IMR-90 (cell line): Measurements from ENCODE around the gene CATSPER3. TPM values are rescaled to one million over a fixed set of nuclear protein-coding genes. Genes with fewer than 3 reads are reported as not detected.
A peak's percentile ranks its signal among the peaks of the same experiment; 100 is the strongest.

ENCODE experiments used
- ATAC-seq: fragments of 200-7000 bp; cut with Tn5 transposase; 2 replicates; pipeline ENCODE4 v1.9.1; 2020; ENCODE audit warnings: low read depth, mild to moderate bottlenecking, moderate library complexity
- BruUV-seq: library from RNA; stranded (reverse); fragments of 400-500 nt; replicated peaks from 2 replicates; lab custom pipeline; 2021; lab: Mats Ljungman, UMichigan
- CTCF ChIA-PET: fragments of 300-600 bp; formaldehyde crosslinking; extraction: SDS; loops from one replicate; lab custom pipeline; 2021; ENCODE audit warnings: antibody characterized with exemption; lab: Yijun Ruan, JAX
- POLR2A ChIA-PET: fragments of 300-600 bp; sonication (Branson Sonifier 250); formaldehyde crosslinking; loops from one replicate; lab custom pipeline; 2022; ENCODE audit warnings: antibody characterized with exemption; ENCODE audit not compliant: unreplicated experiment; lab: Charles Lee
- DNase-seq: peaks from one replicate; pipeline ENCODE4 v3.0.0; 2013
- H2AFZ ChIP-seq: replicated peaks from 2 replicates; pipeline ENCODE3; 2013; ENCODE audit warnings: low read length, mild to moderate bottlenecking; ENCODE audit not compliant: poor library complexity
- H2AK5ac ChIP-seq: 2 replicates; pipeline ENCODE4 v1.6.1; 2013; ENCODE audit warnings: low read depth, low read length, inconsistent platforms
- H2AK9ac ChIP-seq: replicated peaks from 2 replicates; pipeline ENCODE3; 2013; ENCODE audit warnings: mild to moderate bottlenecking, low read depth, low read length, moderate library complexity; ENCODE audit not compliant: poor library complexity
- H2BK120ac ChIP-seq: 2 replicates; pipeline ENCODE4 v1.6.1; 2013; ENCODE audit warnings: low read depth, low read length, inconsistent platforms
- H2BK15ac ChIP-seq: 3 replicates; pipeline ENCODE4 v1.6.1; 2013; ENCODE audit warnings: low read depth, low read length, inconsistent platforms
- H2BK20ac ChIP-seq: 2 replicates; pipeline ENCODE4 v1.6.1; 2013; ENCODE audit warnings: low read depth, mild to moderate bottlenecking, inconsistent platforms, low read length, moderate library complexity
- H2BK5ac ChIP-seq: 2 replicates; pipeline ENCODE4 v1.6.1; 2013; ENCODE audit warnings: mild to moderate bottlenecking, low read depth, low read length, inconsistent platforms; ENCODE audit not compliant: poor library complexity, severe bottlenecking
- H3K14ac ChIP-seq: replicated peaks from 2 replicates; pipeline ENCODE4 v1.6.1; 2013; ENCODE audit warnings: low read depth, low read length, inconsistent platforms
- H3K18ac ChIP-seq: 2 replicates; pipeline ENCODE4 v1.6.1; 2013; ENCODE audit warnings: low read depth, low read length, control low read depth
- H3K23ac ChIP-seq: 2 replicates; pipeline ENCODE4 v1.6.1; 2013; ENCODE audit warnings: low read depth, low read length, inconsistent platforms
- H3K27ac ChIP-seq: 2 replicates; pipeline ENCODE4 v1.5.1; 2013; ENCODE audit warnings: mild to moderate bottlenecking, control low read depth, low read length; ENCODE audit not compliant: insufficient read depth
- H3K27me3 ChIP-seq: 2 replicates; pipeline ENCODE4 v1.6.1; 2013; ENCODE audit warnings: low read length; ENCODE audit not compliant: control insufficient read depth, insufficient read depth
- H3K36me3 ChIP-seq: 2 replicates; pipeline ENCODE4 v1.6.1; 2013; ENCODE audit warnings: low read length, mixed read lengths; ENCODE audit not compliant: control insufficient read depth, insufficient read depth
- H3K4ac ChIP-seq: 2 replicates; pipeline ENCODE4 v1.6.1; 2013; ENCODE audit warnings: low read depth, low read length, inconsistent platforms
- H3K4me1 ChIP-seq: 2 replicates; pipeline ENCODE4 v1.6.1; 2013; ENCODE audit warnings: low read length, mixed read lengths; ENCODE audit not compliant: control insufficient read depth, insufficient read depth
- H3K4me2 ChIP-seq: 2 replicates; pipeline ENCODE4 v1.6.1; 2013; ENCODE audit warnings: low read depth, mild to moderate bottlenecking, control low read depth, low read length, moderate library complexity
- H3K4me3 ChIP-seq: 2 replicates; pipeline ENCODE4 v1.5.1; 2013; ENCODE audit warnings: low read depth, mild to moderate bottlenecking, control low read depth, low read length, moderate library complexity; ENCODE audit not compliant: insufficient read depth
- H3K56ac ChIP-seq: 2 replicates; pipeline ENCODE4 v1.6.1; 2013; ENCODE audit warnings: low read length, inconsistent platforms; ENCODE audit not compliant: insufficient read depth; ENCODE audit errors: extremely low read depth
- H3K79me1 ChIP-seq, 2 experiments: 2 replicates each; pipeline ENCODE4 v1.6.1; 2013; ENCODE audit warnings: low read length in 2 of 2, inconsistent platforms in 1 of 2, low read depth in 1 of 2
- H3K9ac ChIP-seq: 2 replicates; pipeline ENCODE4 v1.6.1; 2013; ENCODE audit warnings: low read depth, low read length, control low read depth
- H3K9me1 ChIP-seq: 2 replicates; pipeline ENCODE4 v1.6.1; 2013; ENCODE audit warnings: low read length, inconsistent platforms; ENCODE audit not compliant: insufficient read depth
- H3K9me3 ChIP-seq: 2 replicates; pipeline ENCODE4 v1.6.1; 2013; ENCODE audit warnings: low read length; ENCODE audit not compliant: control insufficient read depth, insufficient read depth
- H4K20me1 ChIP-seq: 2 replicates; pipeline ENCODE4 v1.6.1; 2013; ENCODE audit warnings: low read length, inconsistent platforms; ENCODE audit not compliant: insufficient read depth
- H4K5ac ChIP-seq: 2 replicates; pipeline ENCODE4 v1.6.1; 2013; ENCODE audit warnings: mild to moderate bottlenecking, low read depth, low read length, control low read depth
- H4K8ac ChIP-seq, 2 experiments: 2 replicates each; pipeline ENCODE4 v1.6.1; 2013; ENCODE audit warnings: low read depth in 2 of 2, low read length in 2 of 2, control low read depth in 1 of 2, inconsistent platforms in 1 of 2
- H4K91ac ChIP-seq: 2 replicates; pipeline ENCODE4 v1.6.1; 2013; ENCODE audit warnings: low read depth, low read length, inconsistent platforms; ENCODE audit not compliant: insufficient read depth
- CEBPB ChIP-seq: IDR thresholded peaks from 2 replicates; pipeline ENCODE4 v1.6.1; 2012; ENCODE audit warnings: low read depth, low read length, improper control_type of control experiment
- ELK1 ChIP-seq: fragments of 150-350 bp; IDR thresholded peaks from 2 replicates; pipeline ENCODE4 v1.6.1; 2016; ENCODE audit warnings: low read depth, mild to moderate bottlenecking, low read length, moderate library complexity, borderline replicate concordance
- FOS ChIP-seq: fragments of 150-350 bp; IDR thresholded peaks from 2 replicates; pipeline ENCODE4 v1.6.1; 2016; ENCODE audit warnings: low read depth, low read length
- MAZ ChIP-seq: IDR thresholded peaks from 2 replicates; pipeline ENCODE4 v1.6.1; 2012; ENCODE audit warnings: low read depth, mild to moderate bottlenecking, low read length, improper control_type of control experiment, moderate library complexity, borderline replicate concordance
- MXI1 ChIP-seq: IDR thresholded peaks from 2 replicates; pipeline ENCODE4 v1.6.1; 2012; ENCODE audit warnings: low read depth, mild to moderate bottlenecking, low read length, moderate library complexity, borderline replicate concordance
- POLR2A ChIP-seq: IDR thresholded peaks from 2 replicates; pipeline ENCODE4 v1.6.1; 2012; ENCODE audit warnings: mild to moderate bottlenecking, low read depth, low read length
- RCOR1 ChIP-seq: IDR thresholded peaks from 2 replicates; pipeline ENCODE4 v1.6.1; 2012; ENCODE audit warnings: mild to moderate bottlenecking, low read length, improper control_type of control experiment; ENCODE audit not compliant: insufficient replicate concordance
- USF2 ChIP-seq: fragments of 150-350 bp; IDR thresholded peaks from 2 replicates; pipeline ENCODE4 v1.6.1; 2017; ENCODE audit warnings: mild to moderate bottlenecking, antibody characterized with exemption, low read length, low read depth
- WGBS, 2 experiments: methylation state at CpG; one replicate each; pipeline versions ENCODE4 v1.1.5 to v1.1.7; 2013; ENCODE audit warnings: missing lambda C conversion rate in 2 of 2; ENCODE audit not compliant: insufficient read length in 1 of 2; ENCODE audit errors: extremely low coverage in 2 of 2; 5-methylcytosine and 5-hydroxymethylcytosine counted together
- dilution Hi-C: fragments of 300-500 bp; cut with HindIII; formaldehyde crosslinking; loops from one replicate; pipeline ENCODE4 v1.14.3; 2018; ENCODE audit warnings: low sequenced_read_pairs; ENCODE audit not compliant: unreplicated experiment
- in situ Hi-C: fragments of 300-500 bp; cut with MboI; formaldehyde crosslinking; loops from 3 replicates; pipeline ENCODE4 v1.14.3; 2019; ENCODE audit warnings: low sequenced_read_pairs, inconsistent platforms, mixed read lengths
- intact Hi-C: fragments of 100-400 bp; cut with micrococcal nuclease; formaldehyde crosslinking; loops from 2 replicates; pipeline ENCODE4 v1.10.0; 2022
- polyA plus RNA-seq, 3 experiments: library from polyadenylated mRNA; depleted of rRNA; stranded (reverse); fragments of >200 nt; gene quantifications; 2 replicates each; pipeline ENCODE4 v1.2.3, GENCODE V29; 2012; ENCODE audit warnings: low replicate concordance in 1 of 3
- total RNA-seq: library from RNA; depleted of rRNA; stranded (reverse); fragments of >200 nt; gene quantifications from 2 replicates; pipeline ENCODE4 v1.2.3, GENCODE V29; 2012

The CATSPER3 gene
- total and polyA plus RNA-seq, 2 of the 4 experiments (the other 2 are of a cell fraction): under 0.01 to 0.12 TPM

- no TSS peak for BruUV-seq
- Histone ChIP-seq H3K4me2 (no peak overlapping the region; the same call in 1 of the 2 replicates), H3K23ac (0 out of 2 replicates have a peak overlapping the region, but pooled peaks have one; percentile 33)
These were observed 71.1 kb downstream of the CATSPER3 start for GRCh38 chr5:135038813-135039270.

More at GRCh38 chr5:135038813-135039270, 71.1 kb downstream of the CATSPER3 start:
- Histone ChIP-seq H3K56ac (no peak overlapping the region), H3K27me3 (peaks cover 63% of the 10 kb centered on the region), H2BK120ac (no peak overlapping the region), H2BK5ac (no peak overlapping the region), H2AFZ (no peak overlapping the region), H2AK9ac (no peak overlapping the region), H2BK20ac (no peak overlapping the region), H2AK5ac (no peak overlapping the region), H4K91ac (no peak overlapping the region), H3K18ac (no peak overlapping the region), H3K9ac (no peak overlapping the region), H2BK15ac (no peak overlapping the region), H3K27ac (no peak overlapping the region), H4K5ac (no peak overlapping the region), H4K8ac (no peak overlapping the region), H3K9me1 (0 out of 2 replicates have a peak, but pooled peaks cover 6% of the 10 kb centered on the region), H3K79me1 (peaks cover 0 to 9% of the 10 kb centered on the region in 2 experiments; a peak in 1 of 4 replicates), H3K4ac (no peak overlapping the region), H3K36me3 (peaks cover 2% of the 10 kb centered on the region; the same call in 1 of the 2 replicates), H3K9me3 (peaks cover 11% of the 10 kb centered on the region; the same call in 1 of the 2 replicates), H4K20me1 (peaks cover 3% of the 10 kb centered on the region; the same call in 1 of the 2 replicates), H3K14ac (no peak overlapping the region), H3K4me3 (no peak overlapping the region), H3K4me1 (peaks cover 9% of the 10 kb centered on the region; the same call in 1 of the 2 replicates)
- DNase-seq (no peak), ATAC-seq (no peak)
- 33% methylated on average over 32 of the region's 42 CpGs; no CpG with 5 or more reads in 1 of the 2 experiments for WGBS, 2 experiments
- ChIA-PET CTCF (no interaction called here), POLR2A (no interaction called here)
- dilution Hi-C loops: no loop called here
- intact Hi-C loops: no loop called here
- TF ChIP-seq USF2 (no peak), FOS (no peak), ELK1 (no peak), MAZ (no peak), RCOR1 (no peak), CEBPB (no peak), POLR2A (no peak), MXI1 (no peak)
- in situ Hi-C loops: no loop called here
